NCI-H1048 (cell line): ENCODE data around the gene PCSK2.
"Not testable (repeated sequence)": the region's sequence is repeated elsewhere in the genome, so short reads cannot be mapped to it uniquely, and the experiment has no call there.

Experiments
- DNase-seq: peaks from one replicate; lab custom pipeline; 2025; lab: John Stamatoyannopoulos, UW

The PCSK2 gene

GRCh38 chr20:17226410-17227218 is at the start of gene PCSK2:
PCSK2 (plus strand) TSS chr20:17227040; CDS start chr20:17227306, 266 bp downstream.
- peak; percentile 68 for DNase-seq

- DNase-seq: no peak
Observed at GRCh38 chr20:17177341-17177740, 49.5 kb upstream of the PCSK2 start.

- no peak for DNase-seq
Observed at GRCh38 chr20:17179840-17180239, 47.0 kb upstream of the PCSK2 start.

- DNase-seq: no peak
Observed at GRCh38 chr20:17189976-17190695, 36.7 kb upstream of the PCSK2 start.

- DNase-seq: no peak
Observed at GRCh38 chr20:17197041-17197440, 29.8 kb upstream of the PCSK2 start.

GRCh38 chr20:17202030-17202429 is 24.8 kb upstream of the PCSK2 start:
- no peak for DNase-seq

DNA sequence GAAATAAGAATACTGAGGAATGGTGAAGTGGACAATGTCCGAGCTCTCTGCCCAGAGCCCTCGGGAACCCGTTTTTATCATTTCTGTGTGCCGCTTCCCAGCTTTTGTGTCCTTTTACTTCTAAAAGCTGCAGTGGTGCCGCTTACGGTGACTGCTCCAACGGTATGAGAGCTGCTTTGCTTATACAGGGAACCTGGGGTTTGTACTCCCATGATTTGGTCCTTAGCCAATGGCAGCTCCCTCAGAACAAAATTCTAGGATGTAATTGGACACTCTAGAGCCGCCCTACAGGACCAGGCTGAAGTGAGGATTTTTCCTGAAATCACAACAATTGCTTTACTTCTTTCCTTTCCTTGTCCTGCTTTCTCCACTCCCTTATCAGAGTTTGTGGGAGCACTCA is 24.2 kb upstream of the PCSK2 start:
- no peak for DNase-seq

DNA sequence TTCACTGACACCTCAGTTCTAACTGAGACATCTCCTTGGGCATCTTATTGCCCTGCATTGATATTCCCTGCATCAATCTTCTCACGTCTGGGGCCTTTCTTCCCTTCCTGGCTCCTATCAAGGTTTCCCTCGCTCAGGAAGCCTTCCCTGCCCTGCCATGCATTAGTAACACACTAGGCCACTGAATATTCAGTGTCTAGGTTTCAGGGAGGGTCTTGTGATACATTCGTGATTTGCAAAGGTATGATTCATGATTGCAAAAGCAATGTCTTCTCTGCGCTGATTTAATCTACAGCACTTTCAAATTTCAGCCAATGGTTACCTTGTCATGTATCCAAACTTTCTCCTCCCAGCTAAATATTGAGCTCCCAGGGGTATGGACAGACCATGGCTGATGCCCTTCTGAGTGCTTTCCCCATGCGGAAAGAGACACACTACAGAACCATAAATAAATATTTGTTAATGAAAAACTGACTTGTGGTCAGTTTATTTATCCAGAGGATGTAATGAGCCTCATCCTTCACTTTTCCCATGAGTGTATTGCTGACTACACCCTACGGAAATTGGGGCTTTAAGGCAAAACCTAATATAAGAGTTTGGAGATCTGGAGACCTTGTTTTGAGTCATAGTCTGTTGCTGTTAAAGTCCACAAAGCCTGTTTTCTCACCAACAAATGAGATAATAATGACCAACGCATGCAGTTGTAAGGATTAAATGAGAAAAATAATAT is 21.6 kb upstream of the PCSK2 start:
- no peak for DNase-seq

DNA sequence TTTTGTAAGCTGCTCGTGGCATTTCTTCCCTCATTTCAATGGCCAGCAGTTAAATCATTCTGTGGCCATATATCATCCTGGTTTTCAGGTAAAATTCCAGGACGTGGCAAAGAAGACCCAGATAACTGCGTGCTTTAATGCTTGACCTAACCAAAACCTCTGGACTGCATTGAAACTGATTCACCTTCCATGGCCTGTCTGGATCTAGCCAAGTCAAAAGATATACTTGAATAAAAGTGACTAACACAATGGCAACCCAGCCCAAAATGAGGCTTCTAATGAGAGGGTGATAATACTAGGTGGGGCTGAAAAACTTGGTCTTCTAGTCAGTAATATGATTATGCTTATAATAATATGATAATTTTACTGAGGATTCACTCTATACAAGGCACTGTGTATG is 16.5 kb upstream of the PCSK2 start:
- DNase-seq: no peak

DNA sequence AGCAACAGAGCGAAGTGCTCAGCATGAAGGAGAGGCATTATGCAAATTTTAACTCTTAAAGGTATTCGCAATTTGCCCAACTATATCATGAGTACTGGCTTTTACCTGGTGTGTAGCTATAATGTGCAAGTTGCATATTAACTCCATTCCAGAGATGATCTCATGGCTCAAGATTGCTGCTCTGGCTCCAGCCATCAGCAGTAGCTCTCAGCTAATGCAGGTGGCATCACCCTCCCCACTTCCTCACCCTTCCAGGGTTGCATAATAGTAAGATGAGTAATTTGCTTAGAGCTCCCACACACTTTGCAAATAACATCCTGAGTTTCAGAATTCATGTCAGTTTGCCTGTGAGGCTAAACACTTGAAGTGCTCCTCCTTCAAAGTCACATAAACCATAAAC is 15.9 kb upstream of the PCSK2 start:
- no peak for DNase-seq

- no peak for DNase-seq
Observed at GRCh38 chr20:17215167-17215566, 11.7 kb upstream of the PCSK2 start.

DNA sequence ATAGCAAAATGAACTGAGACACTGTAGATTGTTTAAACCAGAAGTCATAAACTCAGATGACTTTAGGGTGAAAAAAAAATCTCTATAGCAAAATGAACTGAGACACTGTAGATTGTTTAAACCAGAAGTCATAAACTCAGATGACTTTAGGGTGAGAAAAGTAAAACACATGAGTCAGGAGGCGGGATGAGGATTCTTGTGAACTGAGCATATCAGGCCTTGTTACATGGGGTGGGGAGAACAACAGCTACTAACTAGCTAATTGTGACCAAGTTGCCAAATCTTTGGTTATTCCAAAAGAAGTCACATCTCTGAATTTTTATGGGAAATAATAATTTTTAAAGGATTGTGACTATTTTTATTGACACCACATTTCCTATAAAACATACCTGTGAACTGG is 7.0 kb upstream of the PCSK2 start:
- DNase-seq: not testable (repeated sequence)

GRCh38 chr20:17223553-17223952 is 3.3 kb upstream of the PCSK2 start:
- DNase-seq: no peak

DNA sequence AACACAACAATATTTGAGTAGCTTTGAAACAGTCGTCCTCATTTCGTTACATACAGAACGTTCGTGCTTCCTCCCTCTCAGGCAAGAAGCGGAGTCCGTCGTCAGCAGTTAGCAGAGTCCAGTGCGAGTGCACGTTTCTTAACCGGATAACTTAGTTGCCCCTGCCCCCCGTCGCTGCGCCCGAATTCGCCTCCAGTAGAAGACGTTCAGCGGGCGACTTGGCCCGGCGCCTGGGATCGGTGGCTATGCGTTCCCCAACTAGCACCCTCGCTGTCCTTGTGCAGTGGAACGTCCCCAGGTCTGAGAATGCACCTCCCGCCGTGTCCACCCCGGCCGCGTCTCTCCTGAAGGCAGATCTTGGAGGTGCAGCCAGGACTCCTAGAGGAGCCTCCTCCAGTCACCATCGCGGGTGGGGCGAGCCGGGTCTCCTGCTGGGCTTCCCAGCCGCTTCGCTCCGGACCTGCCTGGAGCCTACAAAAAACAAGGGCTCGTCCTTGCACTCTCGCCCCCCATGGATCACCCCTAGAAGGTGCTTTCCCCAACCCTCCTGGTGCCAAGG is 910 bp upstream of the PCSK2 start:
- DNase-seq: no peak

- no peak for DNase-seq
Observed at GRCh38 chr20:17227219-17227575, 357 bp downstream of the PCSK2 start.

DNA sequence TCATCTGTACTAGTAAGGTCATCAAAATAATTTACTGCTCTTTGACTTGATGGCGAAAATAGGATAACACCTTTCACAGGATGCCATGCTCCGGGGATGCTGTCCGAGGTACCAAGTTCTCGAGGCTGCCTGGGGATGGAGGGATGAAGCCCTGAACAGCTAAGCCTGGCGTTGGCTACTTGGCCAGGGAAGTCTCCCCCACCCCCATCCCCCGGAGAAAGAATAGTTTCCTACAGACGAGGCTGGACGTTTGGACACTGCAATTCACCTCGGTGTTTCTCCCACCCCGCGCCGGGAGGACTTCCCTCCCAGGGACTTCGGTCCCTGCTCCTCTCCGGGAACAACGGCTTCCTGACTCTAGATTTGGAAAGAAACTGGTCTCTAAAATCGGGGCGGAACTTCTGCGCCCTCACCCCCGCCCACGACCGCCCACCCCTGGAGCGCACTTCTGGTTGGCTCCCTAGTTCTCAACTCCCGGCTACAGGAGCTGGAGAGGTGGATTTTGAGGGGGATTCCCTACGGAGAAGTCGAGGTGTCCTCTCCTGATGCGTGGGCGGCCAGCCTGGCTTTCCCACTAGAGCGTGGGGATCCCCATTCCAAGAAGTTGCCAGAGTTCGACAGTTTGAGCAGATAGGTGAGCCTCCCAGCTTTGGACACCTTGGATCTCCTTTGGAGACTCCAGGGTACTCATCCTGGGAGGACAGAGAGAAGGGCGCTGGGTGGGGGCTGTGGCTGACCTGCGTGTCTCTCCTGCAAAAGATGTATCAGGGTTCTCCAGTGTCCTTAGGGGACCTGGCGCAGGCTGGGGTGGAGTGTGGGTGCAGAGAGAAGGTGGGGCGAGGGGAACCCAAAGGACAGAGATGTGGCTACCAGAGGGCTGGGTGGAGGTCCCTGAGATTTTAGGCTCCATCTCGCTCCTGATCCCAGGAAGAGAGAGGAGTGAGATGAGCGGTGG is 1.1 kb downstream of the PCSK2 start:
- DNase-seq: no peak

- no peak for DNase-seq
Observed at GRCh38 chr20:17228624-17229061, 1.8 kb downstream of the PCSK2 start.

DNA sequence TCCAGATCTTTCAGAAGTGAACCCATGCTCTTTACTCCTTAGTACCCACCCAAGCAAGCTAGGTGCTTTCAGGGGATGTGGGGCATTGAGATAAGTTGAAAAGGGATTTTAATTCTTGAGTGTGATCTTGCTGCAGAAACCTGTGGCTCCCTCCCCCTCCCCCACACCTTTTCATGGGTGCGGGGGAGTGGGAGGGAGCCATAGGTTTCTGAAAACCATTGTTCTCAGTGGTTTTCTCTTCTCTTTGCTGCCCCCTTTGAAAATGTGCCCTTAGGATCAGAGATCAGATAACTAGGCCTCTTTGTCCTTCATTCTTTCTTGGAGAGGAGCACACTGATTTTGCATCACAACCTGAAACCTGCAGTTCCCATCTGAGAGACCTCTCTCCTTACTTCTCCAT is 2.4 kb downstream of the PCSK2 start:
- no peak for DNase-seq

- no peak for DNase-seq
Observed at GRCh38 chr20:17233626-17234025, 6.8 kb downstream of the PCSK2 start.

DNA sequence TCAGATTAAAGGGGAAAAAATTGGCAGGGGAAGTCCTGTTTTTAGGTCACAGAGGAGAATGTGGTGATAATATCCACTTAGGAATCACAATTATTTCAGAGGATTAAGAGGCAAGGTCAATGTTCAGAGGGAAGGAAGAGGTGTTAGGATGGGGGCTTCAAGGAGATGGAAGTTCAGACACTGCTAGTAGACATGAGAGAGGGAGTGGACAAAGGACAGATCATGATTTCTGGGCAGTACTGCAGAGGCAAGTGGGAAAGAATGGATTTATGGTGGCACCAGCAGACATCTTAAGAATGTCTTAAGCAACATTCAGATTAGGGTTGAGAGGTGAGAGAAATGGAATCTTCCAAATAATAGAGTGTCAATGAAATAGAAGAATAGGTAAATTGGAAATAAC is 9.9 kb downstream of the PCSK2 start:
- DNase-seq: no peak

DNA sequence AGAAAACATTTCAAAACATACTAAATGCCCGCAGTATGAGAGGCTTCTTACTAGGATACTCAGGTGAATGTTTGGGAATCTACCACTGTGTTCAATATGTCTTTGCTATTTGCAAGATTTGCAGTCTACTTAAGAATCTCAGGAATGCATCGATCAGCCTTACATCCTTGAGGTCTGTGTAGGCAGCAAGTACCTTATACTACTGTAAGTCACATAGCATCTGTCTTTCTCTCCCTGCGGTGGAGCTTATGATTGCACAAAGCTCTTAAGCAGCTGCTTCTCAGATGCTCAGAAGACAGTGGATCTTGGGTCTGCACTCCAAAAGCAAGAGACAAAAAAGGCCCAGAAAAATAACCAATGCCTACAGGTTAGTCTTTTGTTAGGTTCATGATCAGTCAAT is 21.4 kb downstream of the PCSK2 start:
- DNase-seq: no peak
